ENCODE data around the gene ZNF12.
"Not testable (repeated sequence)": the region's sequence is repeated elsewhere in the genome, so short reads cannot be mapped to it uniquely, and the experiment has no call there.

GRCh38 chr7:6728893-6729491 is 22.2 kb upstream of the ZNF12 start:
- TF ChIP-seq CTCF (conservative IDR thresholded peaks at IDR 0.05; ENCODE audit: low read depth, low read length); EZH2 (IDR thresholded peaks at IDR 0.05; ENCODE audit: borderline replicate concordance, low read depth, low read length, poor library complexity, severe bottlenecking): not testable (repeated sequence)

Measured in A673 (cell line).